HepG2 (cell line): ENCODE results near the gene NFKB2. TPM values are rescaled to one million over a fixed set of nuclear protein-coding genes. Genes with fewer than 3 reads are reported as not detected.

Source experiments
- EZH2 ChIP-seq: conservative IDR thresholded peaks from 2 replicates; pipeline ENCODE4 v1.6.1; 2012; ENCODE audit warnings: mild to moderate bottlenecking, low read depth, low read length, moderate library complexity
- HOXA7 ChIP-seq: sonication (generic); formaldehyde crosslinking; IDR thresholded peaks from 2 replicates; pipeline ENCODE4 v1.8.1; 2022; ENCODE audit warnings: mild to moderate bottlenecking, missing genetic modification reagents, moderate library complexity
- ISX ChIP-seq: sonication (generic); formaldehyde crosslinking; conservative IDR thresholded peaks from 2 replicates; pipeline ENCODE4 v1.5.0; 2020; ENCODE audit warnings: missing genetic modification reagents
- KDM3A ChIP-seq: IDR thresholded peaks from 2 replicates; pipeline ENCODE4 v1.6.1; 2018; ENCODE audit warnings: low read depth, missing compliant biosample characterization
- MXD4 ChIP-seq: IDR thresholded peaks from 2 replicates; pipeline ENCODE4 v1.6.1; 2016; ENCODE audit warnings: mild to moderate bottlenecking, missing biosample characterization, missing genetic modification reagents
- NR1H2 ChIP-seq: sonication (generic); formaldehyde crosslinking; IDR thresholded peaks from 2 replicates; pipeline ENCODE4 v1.8.1; 2022; ENCODE audit warnings: low read depth, missing genetic modification reagents, borderline replicate concordance
- POLR2G ChIP-seq: fragments of 200-400 bp; formaldehyde crosslinking; IDR thresholded peaks from 2 replicates; pipeline ENCODE4 v1.6.1; 2018; ENCODE audit warnings: mild to moderate bottlenecking, low read depth, low read length, moderate library complexity
- REXO4 ChIP-seq: sonication (generic); formaldehyde crosslinking; IDR thresholded peaks from 2 replicates; pipeline ENCODE4 v1.8.0; 2022; ENCODE audit warnings: missing genetic modification reagents, mild to moderate bottlenecking, borderline replicate concordance
- RXRB ChIP-seq: IDR thresholded peaks from 2 replicates; pipeline ENCODE4 v1.6.1; 2016; ENCODE audit warnings: borderline replicate concordance, missing genetic modification reagents, missing compliant biosample characterization
- SRSF1 ChIP-seq: fragments of 200-400 bp; formaldehyde crosslinking; optimal IDR thresholded peaks from 2 replicates; pipeline ENCODE3; 2017; ENCODE audit warnings: mild to moderate bottlenecking, low read depth, low read length, moderate library complexity
- ZIK1 ChIP-seq: sonication (generic); formaldehyde crosslinking; IDR thresholded peaks from 2 replicates; pipeline ENCODE4 v1.5.0; 2020; ENCODE audit warnings: mild to moderate bottlenecking, low read depth, missing genetic modification reagents, borderline replicate concordance
- ZKSCAN5 ChIP-seq: sonication (generic); formaldehyde crosslinking; IDR thresholded peaks from 2 replicates; pipeline ENCODE4 v1.5.1; 2020; ENCODE audit warnings: mild to moderate bottlenecking, missing genetic modification reagents
- ZNF160 ChIP-seq: sonication (generic); formaldehyde crosslinking; IDR thresholded peaks from 2 replicates; pipeline ENCODE4 v1.8.0; 2022; ENCODE audit warnings: mild to moderate bottlenecking, inconsistent platforms, missing genetic modification reagents
- ZNF777 ChIP-seq: sonication (generic); formaldehyde crosslinking; IDR thresholded peaks from 2 replicates; pipeline ENCODE4 v1.4.0; 2020; ENCODE audit warnings: missing genetic modification reagents
- ZNF816 ChIP-seq: sonication (generic); formaldehyde crosslinking; IDR thresholded peaks from 2 replicates; pipeline ENCODE4 v1.8.0; 2022; ENCODE audit warnings: missing genetic modification reagents, mild to moderate bottlenecking, borderline replicate concordance
- ZZZ3 ChIP-seq: sonication (generic); formaldehyde crosslinking; IDR thresholded peaks from 2 replicates; pipeline ENCODE4 v1.4.0; 2020; ENCODE audit warnings: missing genetic modification reagents, mild to moderate bottlenecking, borderline replicate concordance
- polyA plus RNA-seq, 8 experiments: library from polyadenylated mRNA; depleted of rRNA in 3 of 8; stranded (reverse) in 7 of 8; unstranded in 1 of 8; fragments of >200 nt; fragmentation: Illumina TruSeq in 4 of 8; extraction: Trizol in 4 of 8; gene quantifications; 2 replicates each; pipeline versions ENCODE4 v1.2.1 to v1.2.3, GENCODE V29; 2011 to 2016; ENCODE audit warnings: low read depth in 4 of 8, missing spikeins in 1 of 8, mixed read lengths in 1 of 8; ENCODE audit not compliant: insufficient read depth in 1 of 8
- total RNA-seq, 5 experiments: library from RNA; depleted of rRNA; stranded (reverse); fragments of >200 nt; fragmentation: Illumina TruSeq; extraction: Trizol; gene quantifications; 2 replicates each; pipeline ENCODE4 v1.2.3, GENCODE V29; 2016; ENCODE audit warnings: low read depth in 1 of 5
- TF ChIP-seq, protein P1 (sequence below): sonication (generic); formaldehyde crosslinking; IDR thresholded peaks from 2 replicates; pipeline ENCODE4 v1.5.1; 2020; ENCODE audit warnings: mild to moderate bottlenecking, missing genetic modification reagents
- TF ChIP-seq, protein P2 (sequence below): sonication (generic); formaldehyde crosslinking; IDR thresholded peaks from 2 replicates; pipeline ENCODE4 v1.5.0; 2020; ENCODE audit warnings: missing genetic modification reagents, mild to moderate bottlenecking, borderline replicate concordance
- TF ChIP-seq, protein P3 (sequence below): IDR thresholded peaks from 2 replicates; pipeline ENCODE4 v1.6.1; 2012; ENCODE audit warnings: inconsistent platforms
- TF ChIP-seq, protein P4 (sequence below): sonication (generic); formaldehyde crosslinking; IDR thresholded peaks from 2 replicates; pipeline ENCODE4 v1.4.0; 2020; ENCODE audit warnings: low read depth, mild to moderate bottlenecking, missing genetic modification reagents
- TF ChIP-seq, protein P5 (sequence below): sonication (generic); formaldehyde crosslinking; IDR thresholded peaks from 2 replicates; pipeline ENCODE4 v1.4.0; 2020; ENCODE audit warnings: missing genetic modification reagents

Gene NFKB2
- total and polyA plus RNA-seq, 2 of the 13 experiments (the other 11 are each of a cell fraction or from before 2014, with no cell fraction given), result 7.7 to 12.5 TPM

DNA sequence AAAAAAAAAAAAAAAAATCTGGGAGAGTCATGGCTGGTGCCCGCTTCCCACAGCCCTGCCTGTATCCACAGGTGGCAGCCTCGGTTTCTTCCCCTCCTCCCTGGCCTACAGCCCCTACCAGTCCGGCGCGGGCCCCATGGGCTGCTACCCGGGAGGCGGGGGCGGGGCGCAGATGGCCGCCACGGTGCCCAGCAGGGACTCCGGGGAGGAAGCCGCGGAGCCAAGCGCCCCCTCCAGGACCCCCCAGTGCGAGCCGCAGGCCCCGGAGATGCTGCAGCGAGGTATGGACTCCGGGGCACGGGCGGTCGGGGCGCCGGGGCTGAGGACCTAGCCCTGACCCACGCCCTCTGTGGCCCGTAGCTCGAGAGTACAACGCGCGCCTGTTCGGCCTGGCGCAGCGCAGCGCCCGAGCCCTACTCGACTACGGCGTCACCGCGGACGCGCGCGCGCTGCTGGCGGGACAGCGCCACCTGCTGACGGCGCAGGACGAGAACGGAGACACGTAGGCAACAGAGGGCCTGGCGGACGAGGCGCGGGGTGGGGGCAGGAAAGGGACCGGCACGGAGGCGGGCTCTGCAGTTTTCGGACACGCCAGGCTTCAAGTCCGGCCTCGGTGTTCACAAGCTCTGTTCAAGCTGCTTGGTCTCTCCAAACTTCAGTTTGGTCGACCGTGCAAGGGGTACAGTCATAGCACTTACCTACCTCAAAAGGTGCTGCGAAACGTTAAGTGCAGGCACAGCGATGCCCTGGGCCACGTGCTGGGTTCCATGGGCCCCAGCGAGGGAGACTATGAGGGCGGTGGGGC lies 3.9 kb downstream of the NFKB2 start (continued):
- TF ChIP-seq, protein P1, sequence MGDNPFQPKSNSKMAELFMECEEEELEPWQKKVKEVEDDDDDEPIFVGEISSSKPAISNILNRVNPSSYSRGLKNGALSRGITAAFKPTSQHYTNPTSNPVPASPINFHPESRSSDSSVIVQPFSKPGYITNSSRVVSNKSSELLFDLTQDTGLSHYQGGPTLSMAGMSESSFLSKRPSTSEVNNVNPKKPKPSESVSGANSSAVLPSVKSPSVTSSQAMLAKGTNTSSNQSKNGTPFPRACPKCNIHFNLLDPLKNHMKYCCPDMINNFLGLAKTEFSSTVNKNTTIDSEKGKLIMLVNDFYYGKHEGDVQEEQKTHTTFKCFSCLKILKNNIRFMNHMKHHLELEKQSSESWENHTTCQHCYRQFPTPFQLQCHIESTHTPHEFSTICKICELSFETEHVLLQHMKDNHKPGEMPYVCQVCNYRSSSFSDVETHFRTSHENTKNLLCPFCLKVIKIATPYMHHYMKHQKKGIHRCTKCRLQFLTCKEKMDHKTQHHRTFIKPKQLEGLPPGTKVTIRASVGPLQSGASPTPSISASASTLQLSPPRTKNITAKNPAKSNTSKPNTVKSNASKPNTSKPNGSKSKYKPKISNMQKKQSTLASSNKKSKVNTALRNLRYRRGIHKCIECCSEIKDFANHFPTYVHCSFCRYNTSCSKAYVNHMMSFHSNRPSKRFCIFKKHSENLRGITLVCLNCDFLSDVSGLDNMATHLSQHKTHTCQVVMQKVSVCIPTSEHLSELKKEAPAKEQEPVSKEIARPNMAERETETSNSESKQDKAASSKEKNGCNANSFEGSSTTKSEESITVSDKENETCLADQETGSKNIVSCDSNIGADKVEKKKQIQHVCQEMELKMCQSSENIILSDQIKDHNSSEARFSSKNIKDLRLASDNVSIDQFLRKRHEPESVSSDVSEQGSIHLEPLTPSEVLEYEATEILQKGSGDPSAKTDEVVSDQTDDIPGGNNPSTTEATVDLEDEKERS (CRISPR knock-in tag), result 0 out of 2 replicates have a peak, but pooled peaks have one; percentile 68
- peak; percentile 95 for TF ChIP-seq ZNF160 (CRISPR knock-in tag)
- TF ChIP-seq HOXA7 (CRISPR knock-in tag), result no peak
- no peak for TF ChIP-seq SRSF1
- TF ChIP-seq MXD4 (CRISPR knock-in tag), result no peak; the same call in none of the 2 replicates
- TF ChIP-seq ZIK1 (CRISPR knock-in tag), result peak; percentile 82
- peak; percentile 98 for TF ChIP-seq KDM3A (CRISPR knock-in tag)
- TF ChIP-seq RXRB (CRISPR knock-in tag), result peak; percentile 69; the same call in 1 of the 2 replicates
- TF ChIP-seq, protein P2, sequence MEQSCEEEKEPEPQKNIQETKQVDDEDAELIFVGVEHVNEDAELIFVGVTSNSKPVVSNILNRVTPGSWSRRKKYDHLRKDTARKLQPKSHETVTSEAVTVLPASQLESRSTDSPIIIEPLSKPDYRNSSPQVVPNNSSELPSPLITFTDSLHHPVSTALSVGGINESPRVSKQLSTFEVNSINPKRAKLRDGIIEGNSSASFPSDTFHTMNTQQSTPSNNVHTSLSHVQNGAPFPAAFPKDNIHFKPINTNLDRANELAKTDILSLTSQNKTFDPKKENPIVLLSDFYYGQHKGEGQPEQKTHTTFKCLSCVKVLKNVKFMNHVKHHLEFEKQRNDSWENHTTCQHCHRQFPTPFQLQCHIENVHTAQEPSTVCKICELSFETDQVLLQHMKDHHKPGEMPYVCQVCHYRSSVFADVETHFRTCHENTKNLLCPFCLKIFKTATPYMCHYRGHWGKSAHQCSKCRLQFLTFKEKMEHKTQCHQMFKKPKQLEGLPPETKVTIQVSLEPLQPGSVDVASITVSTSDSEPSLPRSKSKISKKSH (CRISPR knock-in tag), result peak; percentile 31; the same call in 1 of the 2 replicates
- no peak for TF ChIP-seq ISX
- TF ChIP-seq NR1H2, result no peak
- TF ChIP-seq, protein P3, sequence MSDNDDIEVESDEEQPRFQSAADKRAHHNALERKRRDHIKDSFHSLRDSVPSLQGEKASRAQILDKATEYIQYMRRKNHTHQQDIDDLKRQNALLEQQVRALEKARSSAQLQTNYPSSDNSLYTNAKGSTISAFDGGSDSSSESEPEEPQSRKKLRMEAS, result peak; percentile 93
- peak; percentile 75 for TF ChIP-seq POLR2G
- TF ChIP-seq ZNF816, result no peak
- TF ChIP-seq REXO4 (CRISPR knock-in tag), result no peak
- TF ChIP-seq EZH2, result no peak
- TF ChIP-seq, protein P4, sequence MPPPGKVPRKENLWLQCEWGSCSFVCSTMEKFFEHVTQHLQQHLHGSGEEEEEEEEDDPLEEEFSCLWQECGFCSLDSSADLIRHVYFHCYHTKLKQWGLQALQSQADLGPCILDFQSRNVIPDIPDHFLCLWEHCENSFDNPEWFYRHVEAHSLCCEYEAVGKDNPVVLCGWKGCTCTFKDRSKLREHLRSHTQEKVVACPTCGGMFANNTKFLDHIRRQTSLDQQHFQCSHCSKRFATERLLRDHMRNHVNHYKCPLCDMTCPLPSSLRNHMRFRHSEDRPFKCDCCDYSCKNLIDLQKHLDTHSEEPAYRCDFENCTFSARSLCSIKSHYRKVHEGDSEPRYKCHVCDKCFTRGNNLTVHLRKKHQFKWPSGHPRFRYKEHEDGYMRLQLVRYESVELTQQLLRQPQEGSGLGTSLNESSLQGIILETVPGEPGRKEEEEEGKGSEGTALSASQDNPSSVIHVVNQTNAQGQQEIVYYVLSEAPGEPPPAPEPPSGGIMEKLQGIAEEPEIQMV (CRISPR knock-in tag), result peak; percentile 99
- TF ChIP-seq, protein P5, sequence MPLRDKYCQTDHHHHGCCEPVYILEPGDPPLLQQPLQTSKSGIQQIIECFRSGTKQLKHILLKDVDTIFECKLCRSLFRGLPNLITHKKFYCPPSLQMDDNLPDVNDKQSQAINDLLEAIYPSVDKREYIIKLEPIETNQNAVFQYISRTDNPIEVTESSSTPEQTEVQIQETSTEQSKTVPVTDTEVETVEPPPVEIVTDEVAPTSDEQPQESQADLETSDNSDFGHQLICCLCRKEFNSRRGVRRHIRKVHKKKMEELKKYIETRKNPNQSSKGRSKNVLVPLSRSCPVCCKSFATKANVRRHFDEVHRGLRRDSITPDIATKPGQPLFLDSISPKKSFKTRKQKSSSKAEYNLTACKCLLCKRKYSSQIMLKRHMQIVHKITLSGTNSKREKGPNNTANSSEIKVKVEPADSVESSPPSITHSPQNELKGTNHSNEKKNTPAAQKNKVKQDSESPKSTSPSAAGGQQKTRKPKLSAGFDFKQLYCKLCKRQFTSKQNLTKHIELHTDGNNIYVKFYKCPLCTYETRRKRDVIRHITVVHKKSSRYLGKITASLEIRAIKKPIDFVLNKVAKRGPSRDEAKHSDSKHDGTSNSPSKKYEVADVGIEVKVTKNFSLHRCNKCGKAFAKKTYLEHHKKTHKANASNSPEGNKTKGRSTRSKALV (CRISPR knock-in tag), result peak; percentile 98; the same call in 1 of the 2 replicates
- peak; percentile 87 for TF ChIP-seq ZNF777
- TF ChIP-seq ZZZ3 (CRISPR knock-in tag), result no peak; the same call in 1 of the 2 replicates
- no peak for TF ChIP-seq ZKSCAN5 (CRISPR knock-in tag)
